ENCODE measurements around the gene BCAS1.
"Not testable (repeated sequence)": the region's sequence is repeated elsewhere in the genome, so short reads cannot be mapped to it uniquely, and the experiment has no call there.

Gene BCAS1

GRCh38 chr20:53941680-53942471 lies 128.5 kb downstream of the BCAS1 start:
- DNase-seq (ENCODE audit: low read depth) = no peak

DNA sequence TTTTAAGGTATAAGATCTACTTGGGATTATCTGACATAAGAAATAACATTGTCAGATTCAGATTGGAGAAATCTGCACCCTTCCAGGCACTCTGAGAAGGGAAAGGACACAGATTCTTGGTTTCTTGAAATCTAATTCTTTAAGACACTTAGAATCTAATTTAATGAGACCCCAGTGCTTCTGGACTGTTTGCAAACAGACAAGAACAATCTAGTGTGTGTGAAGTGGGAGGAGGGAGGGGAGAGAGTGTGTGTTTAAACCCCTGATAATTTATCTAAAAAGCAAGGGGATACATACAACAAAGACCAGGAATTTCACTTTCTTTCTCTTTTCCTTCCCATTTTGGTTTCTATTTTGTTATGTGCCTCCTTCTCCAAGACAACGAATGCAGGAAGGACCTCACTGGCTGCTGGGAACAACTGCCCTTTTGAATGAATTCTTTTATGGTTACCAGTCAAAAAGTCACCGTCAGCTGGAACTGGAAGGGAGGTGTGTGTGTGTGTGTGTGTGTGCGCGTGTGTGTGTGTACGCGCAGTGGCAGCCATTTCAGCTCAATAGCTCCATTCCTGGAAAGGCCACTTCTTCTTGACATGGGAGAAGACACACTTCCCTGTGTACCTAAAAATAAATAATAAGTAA lies 129.4 kb downstream of the BCAS1 start:
- peak; percentile 91 for DNase-seq (ENCODE audit: low read depth)

DNA sequence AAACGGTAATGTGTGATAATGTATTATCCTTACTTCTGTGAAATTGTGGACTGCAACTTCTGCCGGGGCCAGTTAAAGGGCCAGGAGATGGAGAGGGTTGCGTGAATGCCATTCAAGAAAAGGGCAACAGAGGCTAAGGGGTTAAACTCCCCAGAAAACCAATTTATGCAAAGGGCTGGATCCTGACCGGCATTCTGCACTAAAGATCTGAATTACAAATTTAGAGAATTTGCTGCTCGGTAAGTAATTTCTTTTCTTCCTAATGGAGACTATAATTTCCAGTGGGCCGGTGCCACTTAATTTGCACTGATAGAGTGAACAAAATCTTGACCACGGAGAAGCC lies 130.1 kb downstream of the BCAS1 start:
- DNase-seq (ENCODE audit: low read depth) = no peak

DNA sequence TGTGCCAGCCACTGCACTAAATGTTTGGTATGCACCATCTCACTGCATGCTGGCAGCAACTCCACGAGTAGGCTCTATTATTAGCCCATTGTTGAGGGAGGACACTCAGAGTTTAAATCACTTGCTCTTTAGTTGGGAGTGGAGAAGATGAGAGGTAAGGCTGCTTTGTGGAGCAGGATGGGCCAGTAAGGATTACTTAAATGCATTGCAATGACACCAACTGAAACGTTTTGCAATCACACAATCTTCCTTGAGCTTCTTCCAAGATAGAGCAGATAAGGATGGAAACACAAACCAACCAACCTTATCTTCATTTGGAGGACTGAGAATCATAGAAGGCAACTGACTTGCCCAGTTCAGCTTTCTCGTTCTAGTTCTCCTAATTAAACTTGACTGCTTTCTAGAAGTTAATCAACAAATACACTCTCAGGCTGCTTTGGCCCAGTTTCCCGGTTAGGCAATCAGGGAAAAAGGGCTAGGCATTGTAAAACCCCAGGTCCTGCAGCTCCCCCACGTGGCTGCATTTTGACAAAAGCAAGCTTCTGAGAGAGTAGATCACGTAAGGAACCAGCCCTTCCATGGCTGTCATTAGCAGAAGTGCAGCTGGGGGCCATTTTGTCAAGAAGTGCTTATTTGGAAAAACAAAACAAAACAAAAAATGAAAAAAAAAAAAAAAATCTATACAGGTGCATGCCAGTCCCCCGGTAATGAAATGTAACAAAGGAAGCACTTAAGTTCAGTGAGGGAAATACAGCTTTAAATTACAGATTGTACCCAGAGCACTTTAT lies 130.6 kb downstream of the BCAS1 start:
- peak; percentile 99 for DNase-seq (ENCODE audit: low read depth)

DNA sequence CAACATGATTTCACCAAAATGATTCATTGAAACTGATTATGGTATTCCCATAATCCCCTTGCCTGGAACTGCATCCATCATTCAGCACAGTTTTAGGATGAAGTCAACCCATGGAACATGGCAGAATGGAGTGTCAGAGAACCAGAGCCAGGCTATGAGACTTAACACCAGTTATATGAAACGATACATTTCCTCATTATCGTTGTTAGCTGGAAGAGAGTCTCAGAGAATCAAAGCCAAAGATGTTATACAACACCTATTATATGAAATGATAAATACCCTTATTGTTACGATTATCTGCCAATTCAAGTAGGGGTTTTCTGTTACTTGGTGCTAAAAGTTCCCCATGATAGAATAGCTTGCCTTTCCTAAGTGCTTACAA lies 131.2 kb downstream of the BCAS1 start:
- DNase-seq (ENCODE audit: low read depth) = no peak

GRCh38 chr20:53938739-53939138 lies 131.7 kb downstream of the BCAS1 start:
- no peak for DNase-seq (ENCODE audit: low read depth)

GRCh38 chr20:53937929-53938367 lies 132.4 kb downstream of the BCAS1 start:
- no peak for DNase-seq (ENCODE audit: low read depth)

DNA sequence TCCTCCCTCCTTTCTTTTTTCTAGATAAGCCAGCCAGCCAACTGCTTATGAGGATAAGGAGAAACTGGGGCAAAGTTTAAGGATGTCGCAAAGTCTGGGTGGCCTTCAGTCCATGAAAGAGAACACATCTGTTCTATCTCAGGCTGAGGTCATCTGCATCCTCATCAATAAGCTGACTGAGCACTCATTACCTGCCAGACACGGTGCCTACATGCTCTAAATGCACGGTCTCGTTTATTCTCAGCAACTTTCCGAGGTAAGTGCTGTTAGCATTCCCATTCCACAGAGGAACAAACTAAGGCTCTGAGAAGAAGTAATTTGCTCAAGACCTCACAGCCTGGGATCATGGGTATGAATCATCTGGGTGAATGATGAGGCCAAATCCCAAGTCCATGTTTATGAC lies 133.1 kb downstream of the BCAS1 start:
- no peak for DNase-seq (ENCODE audit: low read depth)

GRCh38 chr20:53935344-53936084 lies 134.9 kb downstream of the BCAS1 start:
- DNase-seq (ENCODE audit: low read depth) = no peak

DNA sequence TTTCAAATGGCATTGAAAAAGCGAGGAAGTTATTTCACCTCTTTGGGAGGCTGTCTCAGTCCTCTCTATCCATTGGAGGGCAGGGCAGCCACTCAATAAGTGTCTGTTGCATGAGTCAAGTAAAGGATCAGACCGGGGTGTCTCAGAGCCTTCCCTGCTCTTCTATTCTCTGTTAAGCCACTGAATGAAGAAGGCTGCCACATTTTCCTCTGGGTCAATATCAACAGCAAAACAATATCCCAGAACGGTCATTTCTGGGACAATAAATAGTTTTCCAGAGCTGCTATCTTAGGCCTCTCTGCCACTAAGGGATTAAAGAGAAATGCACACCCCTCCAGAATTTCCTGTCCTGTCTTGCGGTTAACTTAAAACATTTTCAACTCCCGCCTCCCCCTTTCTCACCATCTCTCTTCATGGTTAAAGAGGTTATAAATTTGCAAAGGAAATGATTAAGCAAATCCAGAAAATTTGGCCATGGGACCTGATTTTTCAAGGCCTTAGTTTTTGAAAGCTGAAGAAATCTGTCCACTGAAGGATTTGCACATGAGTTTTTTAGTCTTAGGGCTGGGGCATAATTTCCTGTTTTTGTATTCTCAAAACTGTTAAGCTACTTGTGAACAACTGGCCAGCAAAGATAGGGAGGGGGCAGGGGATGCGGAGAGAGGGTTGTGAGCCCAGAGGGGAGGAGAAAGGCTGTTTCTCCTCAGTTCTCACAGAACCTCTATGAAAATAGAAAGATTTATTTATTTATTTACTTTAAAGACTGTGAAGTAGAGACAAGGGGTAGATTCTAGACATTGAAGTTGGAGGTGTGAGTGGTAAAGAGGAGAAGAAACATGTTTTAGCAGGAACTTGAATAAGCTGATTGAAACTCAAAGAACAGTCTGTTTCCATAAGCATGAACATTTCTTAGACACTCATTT lies 135.7 kb downstream of the BCAS1 start:
- peak; percentile 95 for DNase-seq (ENCODE audit: low read depth)

DNA sequence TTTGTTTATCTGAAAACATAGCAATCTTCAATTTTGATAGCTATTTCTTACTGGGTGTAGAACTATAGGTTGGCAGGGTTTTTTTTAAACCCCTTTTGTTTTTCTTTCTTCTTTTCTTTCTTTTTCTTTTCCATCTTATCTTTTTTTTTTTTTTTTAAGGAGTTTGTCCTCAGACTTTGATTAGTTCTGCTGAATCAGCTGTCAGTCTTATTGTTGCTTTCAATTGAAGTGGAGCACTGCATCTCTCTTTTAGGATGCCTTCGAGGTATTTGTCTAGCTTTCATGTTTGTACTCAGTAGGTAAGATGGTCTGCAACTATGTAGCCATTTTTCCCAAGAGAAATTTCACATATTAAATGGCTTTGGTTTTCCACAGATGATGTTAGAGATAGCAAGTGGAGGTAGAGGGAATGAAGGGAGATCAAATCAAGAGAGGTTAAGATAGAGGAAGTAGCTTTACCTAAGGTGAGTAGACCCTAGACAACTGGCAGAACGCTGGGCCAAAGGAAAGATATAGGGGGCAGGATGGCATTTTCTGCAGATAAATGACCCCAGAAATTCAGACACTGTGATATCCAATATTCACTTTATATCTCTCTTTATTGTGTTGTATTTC lies 137.1 kb downstream of the BCAS1 start:
- no peak for DNase-seq (ENCODE audit: low read depth)

DNA sequence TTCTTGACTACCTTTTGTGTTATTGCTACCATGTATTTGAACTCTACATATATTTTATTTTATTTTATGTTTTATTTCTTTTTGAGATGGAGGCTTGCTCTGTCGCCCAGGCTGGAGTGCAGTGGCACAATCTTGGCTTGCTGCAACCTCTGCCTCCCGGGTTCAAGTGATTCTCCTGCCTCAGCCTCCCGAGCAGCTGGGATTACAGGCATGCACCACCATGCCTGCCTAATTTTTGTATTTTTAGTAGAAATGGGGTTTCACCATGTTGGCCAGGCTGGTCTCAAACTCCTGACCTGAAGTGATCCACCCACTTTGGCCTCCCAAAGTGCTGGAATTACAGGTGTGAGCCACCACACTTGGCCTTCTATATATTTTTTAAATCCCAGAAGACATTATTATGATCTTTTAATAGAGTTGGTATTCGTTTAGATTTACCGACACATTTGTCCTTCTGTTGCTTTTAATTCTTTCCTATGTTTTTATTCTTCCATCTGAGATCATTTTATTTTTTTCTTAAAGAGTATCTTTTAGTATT lies 137.7 kb downstream of the BCAS1 start:
- not testable (repeated sequence) for DNase-seq (ENCODE audit: low read depth)

- DNase-seq (ENCODE audit: low read depth) = no peak
Observed at GRCh38 chr20:53931597-53931996, 138.8 kb downstream of the BCAS1 start.

DNA sequence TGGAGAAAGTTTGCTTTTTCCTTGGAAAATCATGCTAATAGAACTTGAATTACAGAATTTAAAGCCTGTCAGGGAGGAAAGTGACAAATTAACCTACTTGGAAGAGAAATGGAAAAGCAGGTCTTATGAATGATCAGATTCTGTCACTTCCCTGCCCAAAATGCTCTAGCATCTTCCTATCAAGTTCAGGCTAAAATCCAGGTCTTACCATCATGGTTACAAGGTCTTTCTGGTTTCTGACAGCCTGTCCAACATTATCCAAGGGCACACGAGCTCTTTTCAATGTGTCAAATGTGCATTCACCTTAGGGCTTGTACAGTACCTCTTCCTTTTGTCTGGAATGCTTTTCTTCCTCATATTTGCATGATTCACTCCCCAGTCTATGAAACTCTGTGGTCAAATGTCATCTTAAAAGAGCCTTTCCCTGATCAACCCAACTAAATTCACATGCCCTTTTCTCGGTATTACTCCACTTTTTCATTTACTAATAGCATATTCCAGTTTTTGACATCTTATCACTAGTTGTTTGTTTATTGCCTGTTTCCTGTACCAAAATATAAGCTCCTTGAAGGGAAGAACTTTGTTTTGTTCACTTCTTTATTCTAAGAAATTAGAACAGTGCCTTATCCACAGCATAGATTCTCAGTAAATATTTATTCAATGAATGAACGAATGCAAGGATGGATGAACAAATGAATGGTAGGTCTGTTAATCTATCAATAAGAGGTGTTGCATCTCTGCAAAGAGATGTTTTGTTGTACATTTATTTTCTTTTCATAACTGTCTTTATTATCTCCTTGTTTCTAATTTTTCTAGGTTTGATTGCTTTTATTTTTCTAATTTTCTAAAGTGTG lies 139.5 kb downstream of the BCAS1 start:
- peak; percentile 82 for DNase-seq (ENCODE audit: low read depth)

GRCh38 chr20:53929974-53930650 lies 140.3 kb downstream of the BCAS1 start:
- DNase-seq (ENCODE audit: low read depth) = no peak

DNA sequence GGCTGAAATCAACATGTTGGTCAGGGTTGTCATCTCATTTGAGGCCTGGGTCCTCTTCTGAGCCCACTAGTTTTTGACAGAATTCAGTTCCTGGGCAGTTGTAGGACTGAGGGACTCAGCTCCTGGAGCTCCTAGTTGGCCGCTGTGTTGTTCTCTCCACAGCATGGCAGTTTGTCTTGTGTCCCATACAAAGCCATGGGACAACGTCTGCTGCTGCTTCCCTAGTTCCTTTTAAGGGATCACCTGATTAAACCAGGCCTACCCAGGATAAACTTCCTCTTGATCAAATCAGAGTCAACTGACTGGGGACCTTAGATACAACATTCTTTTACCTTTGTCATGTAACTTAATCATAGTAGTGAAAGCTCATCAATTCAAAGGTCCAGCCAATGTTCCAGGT lies 141.0 kb downstream of the BCAS1 start:
- DNase-seq (ENCODE audit: low read depth) = no peak

- no peak for DNase-seq (ENCODE audit: low read depth)
Observed at GRCh38 chr20:53927990-53928389, 142.4 kb downstream of the BCAS1 start.

- peak; percentile 100 for DNase-seq (ENCODE audit: low read depth)
Observed at GRCh38 chr20:53926428-53927028, 143.9 kb downstream of the BCAS1 start.
